SHP77 (cell line): Measurements from ENCODE around the gene THRB.
"Not testable (repeated sequence)": the region's sequence is repeated elsewhere in the genome, so short reads cannot be mapped to it uniquely, and the experiment has no call there.

Experiments
- DNase-seq, 2 experiments: peaks; one replicate each; lab custom pipeline; 2025; lab: John Stamatoyannopoulos, UW

The THRB gene

DNA sequence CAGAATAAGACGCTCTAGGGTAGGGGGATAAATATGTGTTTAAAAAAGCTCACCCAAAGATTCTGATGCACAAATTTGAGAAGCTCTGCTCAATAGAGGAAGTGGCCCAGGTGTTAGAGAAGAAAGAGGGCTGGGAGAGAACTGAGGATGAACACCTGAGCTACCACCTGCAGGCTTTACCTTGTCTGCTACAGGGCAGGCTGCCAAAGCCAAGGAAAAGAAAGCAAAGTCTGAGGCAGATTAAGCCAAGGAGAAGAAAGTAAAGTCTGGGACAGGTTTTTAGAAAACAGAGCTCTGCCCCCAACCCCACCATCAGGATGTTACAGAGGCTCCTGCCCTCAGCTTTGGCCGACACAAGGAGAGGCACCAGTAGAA lies 92.9 kb downstream of the THRB start:
- no peak for DNase-seq

DNA sequence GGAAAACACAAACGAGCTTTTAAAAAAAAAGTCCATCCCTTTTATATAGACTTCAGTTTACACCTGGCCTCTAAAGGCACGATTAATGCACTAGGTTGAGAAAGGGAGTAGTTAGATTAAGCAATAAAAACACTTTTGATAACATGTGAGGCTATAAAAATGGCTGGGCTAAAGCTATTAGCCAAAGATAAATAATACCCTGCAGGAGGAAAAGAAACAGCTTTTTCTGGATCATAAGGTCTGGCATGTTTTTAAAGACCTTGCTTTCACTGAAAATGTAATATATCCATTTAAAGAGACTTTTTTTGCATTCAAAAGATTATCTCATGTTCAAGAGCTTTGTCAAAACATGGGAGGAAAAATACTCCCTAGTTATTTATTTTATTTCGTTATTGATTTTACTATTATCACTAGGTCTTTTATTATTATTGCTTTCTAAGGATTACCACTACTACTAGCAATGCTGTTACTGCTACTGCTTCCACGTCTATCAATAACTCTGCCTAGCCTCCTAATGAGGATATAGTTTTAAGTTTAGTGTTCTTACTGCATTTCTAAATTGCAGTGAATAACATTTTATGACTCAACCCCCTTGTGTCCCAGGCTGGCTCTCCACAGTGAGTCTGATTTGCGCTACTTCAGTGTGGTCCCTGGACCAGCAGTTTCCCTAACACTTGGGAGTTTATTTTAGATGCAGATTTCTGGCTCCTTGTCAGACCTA lies 93.4 kb downstream of the THRB start:
- DNase-seq = no peak

DNA sequence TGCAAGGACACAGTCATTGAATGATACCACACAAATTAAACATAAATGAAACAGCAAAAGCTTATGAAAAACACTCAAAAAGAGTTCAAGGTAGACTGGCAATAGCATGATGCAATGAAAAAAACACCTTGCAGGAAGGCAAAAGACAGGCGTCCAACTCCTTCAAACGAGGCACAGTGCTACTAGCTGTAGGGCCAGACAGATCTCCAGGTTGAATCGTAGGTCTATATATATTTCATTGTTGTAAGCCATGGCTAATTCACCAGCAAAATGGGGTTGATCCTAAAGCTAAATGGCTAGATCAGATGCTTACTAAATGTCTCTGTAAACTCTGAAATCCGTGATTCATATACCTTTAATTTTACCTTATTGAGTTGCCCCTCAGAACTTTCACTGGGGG lies 94.2 kb downstream of the THRB start:
- DNase-seq = no peak

DNA sequence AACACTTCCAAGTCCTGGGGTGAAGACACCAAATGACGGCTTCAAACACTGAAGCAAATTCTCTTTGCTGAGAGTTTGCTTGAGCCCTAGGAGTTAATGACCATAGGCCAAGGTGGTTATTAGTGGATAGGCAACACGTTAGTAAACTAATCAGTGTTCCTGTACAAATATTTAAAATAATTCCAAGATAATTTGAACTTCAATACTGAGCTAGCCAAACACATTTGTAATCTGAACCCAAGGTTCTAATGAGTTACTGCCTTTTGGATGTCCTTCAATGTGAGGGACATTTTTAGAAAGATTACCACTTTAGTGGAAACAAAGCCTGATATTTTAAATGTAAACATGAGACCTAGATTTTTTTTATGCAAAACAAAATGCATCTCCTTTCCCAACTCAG lies 94.6 kb downstream of the THRB start:
- no peak for DNase-seq

DNA sequence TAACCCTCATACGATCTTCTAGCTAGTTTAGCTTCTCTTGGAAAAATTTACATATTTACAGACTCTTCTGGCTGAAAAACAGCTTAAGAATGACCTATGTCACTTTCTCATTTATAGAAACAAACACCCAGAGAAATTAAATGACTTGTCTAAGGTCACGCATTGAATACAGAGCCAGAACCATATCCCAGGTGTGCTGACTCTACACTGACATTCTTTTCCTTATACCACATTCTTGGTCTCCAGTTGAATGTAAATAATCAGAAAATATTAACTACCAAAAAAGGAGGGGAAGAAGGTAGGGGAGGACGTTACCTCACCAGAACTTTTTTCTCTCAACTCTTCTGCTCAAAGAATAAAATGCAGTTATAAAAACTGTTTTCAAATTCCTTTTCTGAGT lies 95.0 kb downstream of the THRB start:
- DNase-seq = no peak

DNA sequence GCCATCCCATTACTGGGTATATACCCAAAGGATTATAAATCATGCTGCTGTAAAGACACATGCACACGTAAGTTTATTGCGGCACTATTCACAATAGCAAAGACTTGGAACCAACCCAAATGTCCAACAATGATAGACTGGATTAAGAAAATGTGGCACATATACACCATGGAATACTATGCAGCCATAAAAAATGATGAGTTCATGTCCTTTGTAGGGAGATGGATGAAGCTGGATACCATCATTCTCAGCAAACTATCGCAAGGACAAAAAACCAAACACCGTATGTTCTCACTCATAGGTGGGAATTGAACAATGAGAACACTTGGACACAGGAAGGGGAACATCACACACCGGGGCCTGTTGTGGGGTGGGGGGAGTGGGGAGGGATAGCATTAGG lies 95.9 kb downstream of the THRB start:
- not testable (repeated sequence) for DNase-seq

DNA sequence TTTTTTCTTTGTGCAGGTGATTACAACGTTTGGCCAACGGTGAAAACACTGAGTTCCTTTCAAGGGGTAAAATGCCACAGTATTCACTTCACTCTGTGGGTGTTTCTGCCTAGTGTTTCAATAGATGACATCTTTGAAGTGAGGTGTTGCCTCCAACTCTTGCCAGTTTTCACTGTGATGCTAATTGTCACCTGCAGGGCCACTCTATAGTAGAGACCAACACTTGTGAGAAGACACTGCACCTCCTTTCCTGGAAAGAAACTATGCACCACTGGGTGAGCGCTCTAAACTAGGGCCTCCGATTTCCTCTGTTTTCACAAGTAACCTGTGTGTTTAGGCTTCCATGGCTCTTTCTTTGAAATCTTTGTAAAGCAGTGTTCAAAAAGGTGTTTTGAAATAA lies 98.3 kb downstream of the THRB start:
- no peak for DNase-seq

DNA sequence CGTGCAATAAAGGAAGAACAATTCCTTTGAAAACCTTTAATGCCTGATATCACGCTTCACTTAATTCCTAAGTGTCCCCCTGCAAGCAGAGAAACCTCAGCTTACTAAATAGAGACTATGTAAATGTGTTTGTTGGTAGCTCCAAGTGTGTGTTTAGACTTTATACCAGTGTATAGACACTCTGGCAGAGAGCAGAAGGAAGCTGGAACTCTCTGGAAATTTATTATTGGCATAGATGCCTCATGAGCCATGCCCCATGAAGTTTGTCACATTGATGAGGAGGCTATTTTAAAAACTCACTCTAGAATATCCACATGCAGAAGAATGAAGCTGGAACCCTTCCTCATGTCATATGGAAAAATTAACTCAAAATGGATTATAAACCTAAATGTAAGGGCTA lies 99.9 kb downstream of the THRB start:
- DNase-seq = no peak

DNA sequence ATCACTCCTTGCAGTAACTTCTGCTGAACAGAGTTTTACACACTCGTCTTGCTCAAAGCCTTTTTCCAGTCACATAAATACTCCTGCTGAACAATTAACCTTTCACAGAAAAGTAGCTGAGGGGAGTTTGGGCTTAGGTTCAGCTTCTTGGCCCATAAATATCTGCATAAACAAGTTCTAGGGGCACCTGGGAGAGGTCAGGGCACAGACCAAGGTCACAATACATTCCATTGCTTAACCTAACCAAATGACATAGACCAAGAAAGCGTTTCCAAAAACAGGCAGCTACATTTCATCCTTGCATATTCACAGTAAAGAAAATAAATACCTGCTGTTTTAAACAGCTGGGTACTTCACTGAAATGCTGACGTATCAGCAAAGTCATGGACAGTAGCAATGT lies 101.3 kb downstream of the THRB start:
- no peak for DNase-seq

DNA sequence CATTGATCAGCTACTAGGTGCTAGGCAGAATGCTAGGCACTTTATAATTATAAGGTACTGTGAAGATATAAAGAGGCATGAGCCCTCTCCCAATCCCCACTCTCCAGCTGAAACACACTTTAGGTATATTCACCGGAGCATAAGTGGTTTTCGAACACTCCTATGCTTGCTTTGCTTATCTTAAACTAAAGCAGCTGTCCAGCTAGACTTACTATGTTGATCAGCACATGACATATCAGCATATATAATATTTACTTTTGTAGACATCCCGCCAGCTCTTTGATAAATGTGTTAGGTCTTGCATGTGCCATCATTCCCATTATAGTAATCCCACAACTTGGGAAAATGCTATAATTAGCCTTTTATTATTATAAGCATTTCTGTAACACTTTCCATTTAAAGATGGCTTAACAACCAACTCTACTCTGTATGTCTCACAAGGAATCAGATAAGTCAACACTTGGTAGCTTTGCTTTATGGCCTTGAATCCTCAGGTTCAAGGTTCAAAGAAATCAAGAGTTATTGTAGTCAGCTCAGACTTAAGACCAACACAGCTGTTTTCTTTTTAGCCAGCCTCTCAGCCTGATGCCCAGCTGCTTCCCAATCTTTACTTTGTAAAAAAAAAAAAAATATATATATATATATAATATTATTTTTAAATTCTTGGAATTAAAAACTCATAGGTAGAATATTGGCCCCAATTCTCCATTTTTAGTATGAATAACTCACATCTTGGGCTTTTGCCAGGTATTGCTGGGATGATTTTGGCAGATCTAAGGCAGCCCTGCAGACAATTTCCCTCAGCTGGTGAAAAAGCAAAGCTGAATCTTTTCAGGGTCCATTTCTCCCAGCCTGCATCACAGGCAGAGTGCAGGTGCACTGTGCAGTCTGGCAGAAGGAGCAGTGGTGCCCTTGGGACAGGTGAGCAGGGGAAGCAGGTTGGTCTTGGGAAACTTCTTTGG lies 104.2 kb downstream of the THRB start:
- DNase-seq = no peak

DNA sequence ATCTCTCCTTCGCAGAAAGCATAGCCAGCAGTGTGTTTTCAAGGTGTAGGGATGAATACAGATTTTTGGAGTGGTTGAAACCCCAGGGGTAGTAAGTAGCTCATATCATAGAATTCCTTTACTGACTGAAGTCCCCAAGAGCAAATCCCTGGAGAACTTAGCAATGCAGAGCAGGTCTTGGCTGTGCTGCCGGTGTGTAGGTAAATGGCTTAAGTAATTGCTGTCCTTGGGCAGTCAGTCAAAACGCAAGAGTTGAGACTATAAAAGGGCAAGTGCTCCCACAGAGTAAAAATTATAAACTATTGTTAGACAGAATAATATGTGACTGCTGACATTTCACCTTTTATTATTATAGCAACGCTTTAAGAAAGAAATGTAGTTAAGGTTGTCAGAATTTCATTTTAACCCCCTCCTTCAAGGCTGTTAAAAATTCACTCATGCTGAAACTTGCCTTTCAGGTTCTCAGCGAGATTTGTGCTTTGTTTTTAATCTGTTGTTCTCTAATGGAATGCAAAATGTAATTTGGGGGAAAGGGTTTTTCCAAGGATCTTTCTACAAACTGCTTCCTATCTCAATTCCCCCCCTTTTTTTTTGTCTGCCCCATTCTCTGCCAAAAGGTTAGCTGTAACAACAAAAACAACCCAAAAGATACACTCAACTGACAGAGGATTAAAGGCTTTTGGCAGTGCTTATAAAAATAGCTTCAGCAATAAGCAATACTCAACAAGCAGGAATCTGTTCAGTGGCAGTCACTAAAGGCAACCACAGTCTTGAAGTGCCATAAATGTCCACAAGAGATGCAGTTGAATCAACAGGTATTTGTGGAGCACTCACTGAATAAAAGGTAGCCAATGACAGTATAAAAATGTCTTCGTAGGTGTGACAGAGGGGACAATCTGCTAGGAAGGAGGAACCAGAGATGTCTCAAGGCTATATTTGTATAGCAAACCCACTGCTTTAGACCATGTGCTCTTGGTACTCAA lies 105.3 kb downstream of the THRB start:
- no peak for DNase-seq

DNA sequence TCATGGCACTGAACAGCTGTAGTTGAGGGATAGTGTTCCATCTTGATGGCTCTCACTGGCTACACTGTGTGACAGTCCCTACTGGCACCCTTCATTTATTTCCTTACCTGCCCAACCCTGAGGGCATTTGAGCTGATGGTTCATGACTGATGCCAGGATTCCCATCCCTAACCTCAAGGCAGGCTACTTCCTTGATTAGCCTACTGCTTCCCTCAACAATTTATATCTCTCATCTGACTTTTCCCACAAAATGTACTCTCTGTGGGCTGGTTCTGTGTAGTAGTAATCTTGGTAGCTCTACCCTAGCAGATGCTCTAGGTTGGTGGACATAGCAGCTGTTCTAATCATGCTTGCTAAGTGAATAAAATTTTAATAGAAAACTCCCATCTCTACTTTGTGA lies 106.0 kb downstream of the THRB start:
- no peak for DNase-seq

DNA sequence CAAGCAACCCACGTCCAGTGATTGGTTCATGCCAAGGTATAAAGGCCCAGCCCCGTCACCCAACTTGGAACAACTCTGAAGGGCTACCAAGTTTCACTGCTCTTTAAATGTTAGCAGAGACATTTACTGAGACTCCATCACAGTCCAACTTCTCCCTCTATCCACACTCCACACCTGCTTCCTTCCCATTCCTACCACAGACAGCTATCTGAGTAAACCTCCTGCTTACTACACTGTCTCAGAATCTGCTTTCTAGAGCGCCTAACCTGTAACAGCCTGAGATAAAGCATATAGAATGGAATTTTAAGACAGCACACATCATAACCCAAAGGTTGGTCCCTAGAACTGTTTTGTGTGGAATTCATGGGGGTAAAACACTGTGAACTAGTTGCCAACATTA lies 106.5 kb downstream of the THRB start:
- DNase-seq = no peak

DNA sequence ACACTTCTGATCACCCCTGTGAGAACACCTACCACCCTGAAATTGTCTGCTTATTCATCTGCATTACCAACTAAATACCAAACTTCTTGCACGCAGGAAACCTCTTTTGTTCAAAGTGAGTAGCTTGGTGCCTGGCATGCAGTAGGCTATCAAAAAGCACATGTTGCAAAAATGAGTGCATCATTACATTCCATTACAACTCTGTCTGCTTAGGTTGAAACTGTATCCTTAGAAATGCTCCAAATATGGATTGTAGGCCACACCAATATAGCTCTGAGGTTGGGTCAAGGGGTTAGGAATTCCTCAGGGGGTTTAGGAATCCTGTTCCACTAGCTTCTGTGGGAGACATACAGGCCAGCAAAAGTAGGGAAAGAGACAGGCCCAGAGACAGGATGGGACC lies 107.2 kb downstream of the THRB start:
- DNase-seq = no peak

DNA sequence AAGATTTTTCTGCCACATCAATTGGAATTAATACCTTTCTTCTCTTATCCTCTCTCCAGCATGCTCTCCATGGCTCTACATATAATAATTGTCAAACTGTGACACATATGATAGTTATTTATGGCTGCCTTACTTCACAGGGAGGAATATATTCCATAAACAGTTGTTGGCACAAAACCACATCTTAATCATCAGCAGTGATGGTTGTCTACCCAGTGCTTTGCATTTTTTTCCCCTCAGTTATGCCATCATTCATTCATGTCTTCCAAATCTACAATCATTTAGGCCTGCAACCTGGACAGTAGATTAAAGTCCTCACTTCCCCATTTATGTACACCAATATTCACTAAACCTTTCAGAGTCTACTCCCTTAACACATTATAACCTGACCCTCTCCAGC lies 107.7 kb downstream of the THRB start:
- no peak for DNase-seq

DNA sequence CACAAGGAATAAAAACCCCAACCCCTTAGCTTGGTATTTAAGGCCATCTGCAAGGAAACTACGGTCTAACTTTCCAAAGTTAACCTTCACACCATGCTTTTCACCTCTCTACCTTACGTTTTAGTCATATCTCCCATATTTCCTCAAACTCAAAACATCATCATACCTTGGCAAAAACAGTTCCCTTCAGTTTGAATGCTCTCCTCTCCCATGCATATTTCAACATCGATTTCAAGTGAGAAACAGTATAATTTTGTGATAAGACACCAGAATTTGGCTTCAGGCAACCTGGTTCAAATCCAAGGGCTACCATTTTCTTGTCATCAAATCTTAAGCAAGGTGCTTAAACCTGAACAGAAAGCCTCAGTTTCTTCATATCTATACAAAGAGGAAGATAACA lies 108.2 kb downstream of the THRB start:
- no peak for DNase-seq

DNA sequence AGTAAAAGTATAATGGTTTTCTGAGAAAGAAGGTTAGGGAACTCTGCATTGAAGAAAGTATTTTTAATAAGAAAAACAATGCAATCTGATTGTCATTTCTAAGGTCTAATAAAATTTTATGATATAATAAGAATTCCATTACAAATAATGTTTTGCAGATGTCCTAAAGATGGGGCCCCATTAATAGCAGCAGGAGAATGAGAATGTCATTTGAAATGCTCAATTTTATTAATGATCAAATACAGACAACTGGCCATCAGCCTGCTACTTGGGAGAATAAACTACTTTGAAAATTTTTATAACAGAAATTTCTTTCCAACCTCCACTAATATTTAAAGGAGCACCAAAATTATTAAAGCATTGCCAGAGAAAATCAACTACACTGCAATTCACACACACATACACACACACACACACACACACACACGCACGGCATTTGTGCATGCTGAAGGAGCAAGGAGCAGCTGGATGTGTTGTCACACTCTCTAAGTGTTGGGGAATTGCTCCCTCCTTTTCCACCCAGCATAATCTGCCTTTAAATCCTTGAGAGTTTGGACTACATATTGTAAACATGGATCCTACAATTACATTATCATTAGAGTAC lies 109.5 kb downstream of the THRB start:
- no peak for DNase-seq

DNA sequence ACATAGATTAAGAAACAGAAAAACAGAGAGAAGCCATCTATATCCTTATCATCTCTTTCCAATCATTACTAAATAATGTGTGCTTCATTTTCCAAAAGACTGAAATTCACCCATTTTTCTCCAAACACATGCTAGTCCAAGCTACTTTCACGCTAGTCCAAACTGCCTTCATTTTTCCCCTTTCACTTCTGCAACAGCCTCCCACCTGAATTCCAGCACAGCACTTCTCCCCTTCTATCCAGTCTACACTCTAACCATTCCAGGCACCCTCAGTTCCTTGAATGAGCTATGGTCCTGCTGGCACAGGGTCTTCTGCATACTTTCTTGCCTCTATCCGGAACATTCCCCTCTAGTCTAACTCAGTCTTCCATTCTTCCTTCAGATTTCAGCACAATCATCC lies 112.0 kb downstream of the THRB start:
- no peak for DNase-seq

DNA sequence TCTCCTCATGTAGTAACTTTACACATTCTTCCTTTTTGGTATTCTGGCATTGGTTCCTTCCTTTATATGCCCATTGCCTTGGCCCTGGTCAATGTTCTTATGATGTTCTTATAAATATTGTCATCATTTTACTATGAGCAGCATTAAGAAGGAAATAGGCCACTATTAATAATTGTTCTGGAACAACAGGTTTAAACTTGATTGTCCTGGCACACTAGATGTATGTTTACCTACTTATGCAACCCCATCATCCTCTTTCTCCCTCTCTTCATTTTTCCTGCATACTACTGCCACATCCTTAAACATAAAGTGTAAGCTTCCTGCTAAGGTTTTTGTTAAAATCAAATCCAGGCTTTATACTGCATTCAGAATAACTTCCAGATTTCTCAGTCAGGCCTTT lies 114.7 kb downstream of the THRB start:
- DNase-seq = no peak

DNA sequence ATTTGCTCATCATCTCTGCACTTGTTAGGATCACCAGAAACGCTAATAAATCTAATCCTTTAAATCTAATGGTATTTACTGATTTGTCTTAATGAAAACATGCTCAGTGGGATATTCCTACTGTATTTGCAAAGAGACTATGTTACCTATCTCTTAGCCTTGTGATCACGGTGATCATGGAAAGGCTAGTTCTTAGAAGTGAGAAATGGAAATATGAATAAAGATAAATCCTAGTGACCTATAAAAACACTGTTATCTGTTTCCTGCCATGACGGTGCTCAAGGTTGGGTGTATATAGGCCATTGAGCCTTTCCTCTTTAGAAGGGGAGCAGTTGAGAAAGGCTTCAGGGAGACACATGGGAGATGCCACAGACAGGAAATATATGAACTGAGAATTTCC lies 116.3 kb downstream of the THRB start:
- no peak for DNase-seq

DNA sequence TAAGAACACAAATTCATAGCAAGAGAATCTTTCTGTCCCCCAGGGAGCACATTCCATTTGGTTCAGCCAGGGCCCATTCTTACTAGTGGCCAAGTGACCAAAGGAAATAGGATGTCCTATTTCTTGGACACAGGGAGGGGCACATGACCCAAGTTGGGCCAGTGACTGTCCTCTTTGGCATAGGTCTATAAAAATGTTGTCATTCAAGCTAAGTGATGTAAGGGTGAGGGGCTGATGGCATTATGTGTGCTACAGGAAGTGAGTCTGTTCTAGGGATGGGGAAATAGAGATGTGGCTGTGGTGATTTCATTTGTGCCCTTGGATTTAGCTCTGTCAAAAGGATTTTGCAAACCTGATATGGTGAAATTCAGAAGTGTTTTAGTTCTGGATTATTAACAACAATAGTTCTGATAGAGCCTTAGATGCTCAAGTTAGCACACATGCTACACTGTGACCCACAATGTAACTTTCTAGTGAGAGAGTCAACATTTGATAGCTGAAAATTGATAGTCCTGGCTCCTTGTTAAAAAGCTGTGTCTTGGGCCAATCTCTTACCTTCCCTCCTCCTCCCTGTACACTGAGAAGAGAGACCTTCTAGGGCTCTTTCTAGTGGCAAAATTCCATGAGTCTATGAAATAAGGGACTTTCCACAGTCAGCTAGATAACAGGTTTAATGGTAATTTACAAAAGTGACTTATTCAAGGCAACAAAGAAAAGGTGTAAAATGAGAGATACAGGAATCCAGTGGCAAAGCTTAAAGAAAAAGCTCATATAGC lies 117.2 kb downstream of the THRB start:
- no peak for DNase-seq
